DND-41 (cell line): ENCODE results near the gene THYN1.

ENCODE experiments used
- ATAC-seq: fragments of 200-7000 bp; cut with Tn5 transposase; 3 replicates; pipeline ENCODE4 v1.9.1; 2021; ENCODE audit warnings: low read depth; ENCODE audit not compliant: insufficient read depth
- DNase-seq: peaks from one replicate; pipeline ENCODE4 v3.0.0-alpha.2; 2020
- H2AFZ ChIP-seq: 2 replicates; pipeline ENCODE4 v1.6.0; 2012; ENCODE audit warnings: low read depth, low read length
- H3K27ac ChIP-seq: 2 replicates; pipeline ENCODE4 v1.5.1; 2012; ENCODE audit warnings: low read length, inconsistent platforms
- H3K27me3 ChIP-seq: fragments of 200-600 bp; sonication (generic); 2 replicates; pipeline ENCODE4 v1.6.0; 2012; ENCODE audit warnings: low read length, mild to moderate bottlenecking, inconsistent platforms; ENCODE audit not compliant: insufficient read depth, poor library complexity
- H3K36me3 ChIP-seq: 2 replicates; pipeline ENCODE4 v1.5.1; 2012; ENCODE audit warnings: low read length, inconsistent platforms; ENCODE audit not compliant: insufficient read depth
- H3K4me1 ChIP-seq: 2 replicates; pipeline ENCODE4 v1.5.1; 2012; ENCODE audit warnings: mild to moderate bottlenecking, low read length; ENCODE audit not compliant: insufficient read depth
- H3K4me2 ChIP-seq: 2 replicates; pipeline ENCODE4 v1.6.0; 2012; ENCODE audit warnings: mild to moderate bottlenecking, moderate library complexity, low read length, inconsistent platforms; ENCODE audit not compliant: insufficient read depth
- H3K4me3 ChIP-seq, 2 experiments: fragments of 200-600 bp in 1 of 2; shearing (Covaris generic) in 1 of 2; 2 replicates each; pipeline ENCODE4 v1.5.1; 2012 to 2016; ENCODE audit warnings: inconsistent platforms in 2 of 2, low read length in 2 of 2, mild to moderate bottlenecking in 2 of 2, low read depth in 1 of 2, moderate library complexity in 1 of 2
- H3K79me2 ChIP-seq: 2 replicates; pipeline ENCODE4 v1.6.0; 2012; ENCODE audit warnings: low read length, inconsistent platforms; ENCODE audit not compliant: insufficient read depth
- H3K9ac ChIP-seq: 2 replicates; pipeline ENCODE4 v1.6.0; 2012; ENCODE audit warnings: low read depth, mild to moderate bottlenecking, inconsistent platforms, low read length, moderate library complexity
- H3K9me3 ChIP-seq: 2 replicates; pipeline ENCODE4 v1.5.1; 2012; ENCODE audit warnings: low read length, moderate library complexity, mild to moderate bottlenecking, inconsistent platforms; ENCODE audit not compliant: insufficient read depth, severe bottlenecking
- H4K20me1 ChIP-seq: 2 replicates; pipeline ENCODE4 v1.6.0; 2012; ENCODE audit warnings: low read length; ENCODE audit not compliant: insufficient read depth
- CTCF ChIP-seq: IDR thresholded peaks from 2 replicates; pipeline ENCODE4 v1.5.1; 2012; ENCODE audit warnings: borderline replicate concordance, low read length, moderate library complexity, mild to moderate bottlenecking; ENCODE audit not compliant: poor library complexity, severe bottlenecking; ENCODE audit errors: extremely low read depth
- EZH2 ChIP-seq: IDR thresholded peaks from 3 replicates; pipeline ENCODE4 v1.6.1; 2012; ENCODE audit warnings: borderline replicate concordance, low read depth, mild to moderate bottlenecking, moderate library complexity, low read length, inconsistent platforms; ENCODE audit not compliant: severe bottlenecking

The THYN1 gene

GRCh38 chr11:134231958-134232659 lies 21.0 kb downstream of the THYN1 start:
- Histone ChIP-seq H3K4me2 (no peak overlapping the region), H3K9ac (no peak overlapping the region), H3K4me3 (no peak overlapping the region), H3K4me1 (peaks cover 30% of the 10 kb centered on the region), H3K9me3 (no peaks in the 10 kb centered on the region), H3K27me3 (no peaks in the 10 kb centered on the region), H4K20me1 (peaks cover 63% of the 10 kb centered on the region), H3K27ac (no peak overlapping the region), H3K36me3 (peaks cover 77% of the 10 kb centered on the region), H3K79me2 (peaks cover 87% of the 10 kb centered on the region), H2AFZ (no peak overlapping the region)
- TF ChIP-seq EZH2 (no peak), CTCF (no peak)
- DNase-seq: no peak
- ATAC-seq: no peak

DNA sequence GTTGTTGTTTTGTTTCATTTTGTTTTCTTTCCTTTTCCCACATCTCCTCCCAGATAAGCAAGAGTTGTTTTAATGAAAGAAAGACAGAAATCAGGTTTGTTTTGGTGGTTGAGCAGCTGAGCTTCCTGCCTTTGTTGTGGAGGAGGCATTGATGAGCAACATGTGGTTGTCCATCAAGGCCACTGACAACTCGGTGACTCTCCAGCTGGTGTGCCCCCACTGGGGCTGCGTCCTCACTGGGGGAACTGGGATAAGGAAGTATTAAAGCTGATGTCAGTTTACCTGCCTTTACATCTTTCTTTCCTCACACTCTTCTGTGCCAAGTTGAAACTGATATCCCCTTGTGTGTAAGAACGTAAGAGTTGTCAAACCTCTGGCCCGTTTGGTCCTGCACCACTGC lies 22.8 kb downstream of the THYN1 start:
- Histone ChIP-seq H3K27ac (no peak overlapping the region; the same call in 1 of the 2 replicates), H3K79me2 (peaks cover 99% of the 10 kb centered on the region), H3K36me3 (peaks cover 67% of the 10 kb centered on the region), H3K4me2 (peak overlapping the region; percentile 15; the same call in 1 of the 2 replicates), H3K4me1 (peaks cover 47% of the 10 kb centered on the region), H3K27me3 (no peaks in the 10 kb centered on the region), H3K4me3 (no peak overlapping the region), H3K9me3 (no peaks in the 10 kb centered on the region), H2AFZ (no peak overlapping the region), H3K9ac (no peak overlapping the region), H4K20me1 (peaks cover 59% of the 10 kb centered on the region)
- no peak for TF ChIP-seq CTCF
- no peak for TF ChIP-seq EZH2
- DNase-seq: no peak
- ATAC-seq: no peak

GRCh38 chr11:134229126-134229790 lies 23.9 kb downstream of the THYN1 start:
- H3K36me3 ChIP-seq: peaks cover 58% of the 10 kb centered on the region
- no peak overlapping the region for H3K9ac ChIP-seq
- ATAC-seq: no peak
- peak overlapping the region; percentile 18 for H3K4me2 ChIP-seq
- peaks cover 54% of the 10 kb centered on the region for H4K20me1 ChIP-seq
- H3K9me3 ChIP-seq: no peaks in the 10 kb centered on the region
- no peak for TF ChIP-seq CTCF
- TF ChIP-seq EZH2: no peak
- no peak overlapping the region for H2AFZ ChIP-seq
- H3K79me2 ChIP-seq: peaks cover 97% of the 10 kb centered on the region
- DNase-seq: no peak
- H3K27me3 ChIP-seq: no peaks in the 10 kb centered on the region
- H3K4me3 ChIP-seq: no peak overlapping the region
- no peak overlapping the region for H3K27ac ChIP-seq
- H3K4me1 ChIP-seq: peaks cover 47% of the 10 kb centered on the region
